D721Med (cell line): ENCODE results near the gene AGFG1.

Experiments
- DNase-seq: peaks from one replicate; pipeline ENCODE4 v3.0.0; 2011; ENCODE audit warnings: low spot score; ENCODE audit not compliant: insufficient read length
- FAIRE-seq: peaks from 2 replicates; lab custom pipeline; 2011; peaks lifted over from hg19 to GRCh38; lab: Jason Lieb, UNC
- CTCF ChIP-seq: IDR thresholded peaks from 2 replicates; pipeline ENCODE4 v1.5.1; 2012; ENCODE audit warnings: mild to moderate bottlenecking, control low read depth; ENCODE audit not compliant: insufficient read depth; ENCODE audit errors: missing control alignments

Gene AGFG1

GRCh38 chr2:227499627-227500300 is 27.8 kb downstream of the AGFG1 start:
- no peak for TF ChIP-seq CTCF
- no peak for DNase-seq
- no peak for FAIRE-seq

- FAIRE-seq (no peak), DNase-seq (no peak)
- no peak for TF ChIP-seq CTCF
Observed at GRCh38 chr2:227500301-227500630, 28.3 kb downstream of the AGFG1 start.

GRCh38 chr2:227503433-227504406 is 31.8 kb downstream of the AGFG1 start:
- DNase-seq = no peak
- FAIRE-seq = no peak
- TF ChIP-seq CTCF = no peak

- FAIRE-seq (no peak), DNase-seq (no peak)
- no peak for TF ChIP-seq CTCF
Observed at GRCh38 chr2:227504700-227505099, 32.7 kb downstream of the AGFG1 start.

- no peak for FAIRE-seq
- no peak for DNase-seq
- TF ChIP-seq CTCF = no peak
Observed at GRCh38 chr2:227506456-227506855, 34.5 kb downstream of the AGFG1 start.

- no peak for FAIRE-seq
- no peak for DNase-seq
- TF ChIP-seq CTCF = no peak
Observed at GRCh38 chr2:227507963-227508362, 36.0 kb downstream of the AGFG1 start.
